SU-DHL-6 (cell line): ENCODE data around the gene CMSS1.

ENCODE experiments used
- CTCF ChIP-seq: fragments of 200-600 bp; sonication (generic); IDR thresholded peaks from one replicate; pipeline ENCODE4 v1.5.1; 2017; ENCODE audit warnings: antibody characterized with exemption, mild to moderate bottlenecking, low read length, moderate library complexity; ENCODE audit not compliant: insufficient read depth, poor library complexity, severe bottlenecking
- EZH2phosphoT487 ChIP-seq: fragments of 200-600 bp; sonication (generic), shearing (Covaris generic); conservative IDR thresholded peaks from 2 replicates; pipeline ENCODE4 v1.6.1; 2018; ENCODE audit warnings: mild to moderate bottlenecking, antibody characterized with exemption, low read length, moderate library complexity, mixed read lengths

GRCh38 chr3:99940350-99940749 is 122.7 kb downstream of the CMSS1 start:
- TF ChIP-seq EZH2phosphoT487 (no peak), CTCF (no peak)
